ENCODE measurements around the gene PTRH2. TPM values are rescaled to one million over a fixed set of nuclear protein-coding genes. Genes with fewer than 3 reads are reported as not detected.
A peak's percentile ranks its signal among the peaks of the same experiment; 100 is the strongest.

PTRH2 gene
- polyA plus RNA-seq, 3 donors, result 13.4 to 27.0 (median 26.0) TPM

DNA sequence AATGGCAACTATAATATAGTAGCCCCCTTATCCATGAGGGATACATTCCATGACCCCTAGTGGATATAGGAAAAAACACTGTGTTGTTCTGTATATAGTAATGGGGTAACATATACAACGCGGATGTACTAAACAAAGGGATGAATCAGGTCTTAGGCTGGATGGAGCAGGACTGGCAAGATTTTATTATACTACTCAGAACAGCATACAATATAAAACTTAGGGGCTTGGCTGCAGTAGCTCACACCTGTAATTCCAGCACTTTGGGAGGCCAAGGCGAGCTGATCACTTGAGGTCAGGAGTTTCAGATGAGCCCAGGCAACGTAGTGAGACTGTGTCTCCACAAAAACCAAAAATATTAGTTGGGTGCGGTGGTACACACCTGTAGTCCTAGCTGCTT is 27.0 kb upstream of the PTRH2 start:
- Histone ChIP-seq H3K4me1 (ENCODE audit: control insufficient read depth in 1 of 2, insufficient read depth in 2 of 2, low read length in 2 of 2) (peaks cover 20 to 27% of the 10 kb centered on the region in 2 donors), H3K27ac (ENCODE audit: low read depth in 1 of 2, low read length in 2 of 2) (no peak overlapping the region), H3K79me2 (ENCODE audit: insufficient read depth, low read length) (peaks cover 57% of the 10 kb centered on the region), H3K27me3 (ENCODE audit: control insufficient read depth in 2 of 2, insufficient read depth in 2 of 2, low read length in 2 of 2) (no peaks in the 10 kb centered on the region), H3K9ac (ENCODE audit: insufficient read depth, low read length, poor library complexity, severe bottlenecking) (no peak overlapping the region), H2AFZ (ENCODE audit: insufficient read depth, low read depth, low read length, poor library complexity, severe bottlenecking) (no peak overlapping the region), H3K9me3 (replicated peaks in 1 of 2; ENCODE audit: control insufficient read depth in 1 of 2, insufficient read depth in 1 of 2, low read length in 2 of 2) (no peaks in the 10 kb centered on the region), H4K20me1 (ENCODE audit: insufficient read depth, low read length) (peaks cover 30% of the 10 kb centered on the region), H3K4me3 (replicated peaks in 1 of 3; ENCODE audit: low read depth in 2 of 3, low read length in 3 of 3) (no peak overlapping the region), H3K4me2 (replicated peaks; ENCODE audit: extremely low read depth, low read length, poor library complexity, severe bottlenecking) (no peak overlapping the region), H3K36me3 (replicated peaks in 1 of 2; ENCODE audit: control insufficient read depth in 1 of 2, insufficient read depth in 2 of 2, low read length in 2 of 2) (peaks cover 52 to 71% of the 10 kb centered on the region in 2 donors)
- 100% methylated on average over 2 of the region's 5 CpGs for WGBS (ENCODE audit: insufficient coverage)
- DNase-seq, result no peak
- H3K27me3 Mint-ChIP-seq (ENCODE audit: low read depth in 3 of 3), result no peaks in the 10 kb centered on the region
- H3K4me3 Mint-ChIP-seq, result no peak overlapping the region
- intact Hi-C loops (cut with micrococcal nuclease), result no loop called here
- no peaks in the 10 kb centered on the region for H3K9me3 Mint-ChIP-seq
- H3K4me1 Mint-ChIP-seq, result peaks cover 26% of the 10 kb centered on the region
- peaks cover 53 to 71% of the 10 kb centered on the region in 2 donors for H3K36me3 Mint-ChIP-seq
- H3K27ac Mint-ChIP-seq, result peak overlapping the region in 1 of 7 donors; percentile 42
- TF ChIP-seq, protein P1, sequence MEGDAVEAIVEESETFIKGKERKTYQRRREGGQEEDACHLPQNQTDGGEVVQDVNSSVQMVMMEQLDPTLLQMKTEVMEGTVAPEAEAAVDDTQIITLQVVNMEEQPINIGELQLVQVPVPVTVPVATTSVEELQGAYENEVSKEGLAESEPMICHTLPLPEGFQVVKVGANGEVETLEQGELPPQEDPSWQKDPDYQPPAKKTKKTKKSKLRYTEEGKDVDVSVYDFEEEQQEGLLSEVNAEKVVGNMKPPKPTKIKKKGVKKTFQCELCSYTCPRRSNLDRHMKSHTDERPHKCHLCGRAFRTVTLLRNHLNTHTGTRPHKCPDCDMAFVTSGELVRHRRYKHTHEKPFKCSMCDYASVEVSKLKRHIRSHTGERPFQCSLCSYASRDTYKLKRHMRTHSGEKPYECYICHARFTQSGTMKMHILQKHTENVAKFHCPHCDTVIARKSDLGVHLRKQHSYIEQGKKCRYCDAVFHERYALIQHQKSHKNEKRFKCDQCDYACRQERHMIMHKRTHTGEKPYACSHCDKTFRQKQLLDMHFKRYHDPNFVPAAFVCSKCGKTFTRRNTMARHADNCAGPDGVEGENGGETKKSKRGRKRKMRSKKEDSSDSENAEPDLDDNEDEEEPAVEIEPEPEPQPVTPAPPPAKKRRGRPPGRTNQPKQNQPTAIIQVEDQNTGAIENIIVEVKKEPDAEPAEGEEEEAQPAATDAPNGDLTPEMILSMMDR (IDR thresholded peaks at IDR 0.05), result no peak

DNA sequence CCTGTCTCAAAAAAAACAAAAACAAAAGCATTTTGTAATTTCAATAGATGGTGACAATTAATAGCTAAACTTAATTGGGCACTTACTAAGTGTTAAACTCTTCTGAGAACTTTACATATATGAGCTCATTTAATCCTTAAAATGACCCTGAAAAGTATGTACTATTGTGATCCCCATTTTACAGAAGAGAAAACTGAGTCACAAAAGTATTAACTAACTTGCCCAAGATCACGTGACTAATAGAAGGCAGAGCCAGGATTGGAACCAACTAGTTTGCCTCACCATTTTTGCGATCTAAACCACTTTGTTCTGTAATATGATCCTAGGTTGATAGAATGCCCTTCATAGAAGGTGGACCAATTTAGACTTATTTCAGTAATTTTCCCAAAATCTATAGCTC is 26.5 kb upstream of the PTRH2 start:
- H3K9me3 Mint-ChIP-seq, result no peaks in the 10 kb centered on the region
- no peak overlapping the region for H3K4me3 Mint-ChIP-seq
- H3K9me3 ChIP-seq (replicated peaks in 1 of 2; ENCODE audit: control insufficient read depth in 1 of 2, insufficient read depth in 1 of 2, low read length in 2 of 2), result no peaks in the 10 kb centered on the region
- peak overlapping the region in 1 of 7 donors; percentile 42 for H3K27ac Mint-ChIP-seq
- H2AFZ ChIP-seq (ENCODE audit: insufficient read depth, low read depth, low read length, poor library complexity, severe bottlenecking), result no peak overlapping the region
- H3K79me2 ChIP-seq (ENCODE audit: insufficient read depth, low read length), result peaks cover 62% of the 10 kb centered on the region
- no peak overlapping the region for H3K9ac ChIP-seq (ENCODE audit: insufficient read depth, low read length, poor library complexity, severe bottlenecking)
- H3K27me3 ChIP-seq (ENCODE audit: control insufficient read depth in 2 of 2, insufficient read depth in 2 of 2, low read length in 2 of 2), result no peaks in the 10 kb centered on the region
- H3K4me2 ChIP-seq (replicated peaks; ENCODE audit: extremely low read depth, low read length, poor library complexity, severe bottlenecking), result no peak overlapping the region
- no CpG with 5 or more reads among the region's 2 CpGs for WGBS (ENCODE audit: insufficient coverage)
- DNase-seq, result no peak
- peaks cover 30% of the 10 kb centered on the region for H4K20me1 ChIP-seq (ENCODE audit: insufficient read depth, low read length)
- no peak overlapping the region for H3K4me3 ChIP-seq (replicated peaks in 1 of 3; ENCODE audit: low read depth in 2 of 3, low read length in 3 of 3)
- peaks cover 51 to 66% of the 10 kb centered on the region in 2 donors for H3K36me3 Mint-ChIP-seq
- peaks cover 31% of the 10 kb centered on the region for H3K4me1 Mint-ChIP-seq
- H3K27me3 Mint-ChIP-seq (ENCODE audit: low read depth in 3 of 3), result no peaks in the 10 kb centered on the region
- no peak overlapping the region for H3K27ac ChIP-seq (ENCODE audit: low read depth in 1 of 2, low read length in 2 of 2)
- TF ChIP-seq, protein P1 (IDR thresholded peaks at IDR 0.05), result no peak
- H3K4me1 ChIP-seq (ENCODE audit: control insufficient read depth in 1 of 2, insufficient read depth in 2 of 2, low read length in 2 of 2), result peaks cover 25 to 33% of the 10 kb centered on the region in 2 donors
- peaks cover 46 to 66% of the 10 kb centered on the region in 2 donors for H3K36me3 ChIP-seq (replicated peaks in 1 of 2; ENCODE audit: control insufficient read depth in 1 of 2, insufficient read depth in 2 of 2, low read length in 2 of 2)
- intact Hi-C loops (cut with micrococcal nuclease), result no loop called here

All from CD14-positive monocyte (primary cell).